Measurements from ENCODE around the gene AUTS2. TPM values are rescaled to one million over a fixed set of nuclear protein-coding genes. Genes with fewer than 3 reads are reported as not detected.

AUTS2 gene
- total RNA-seq, 1 experiment from 2014 or later = 2.5 TPM

DNA sequence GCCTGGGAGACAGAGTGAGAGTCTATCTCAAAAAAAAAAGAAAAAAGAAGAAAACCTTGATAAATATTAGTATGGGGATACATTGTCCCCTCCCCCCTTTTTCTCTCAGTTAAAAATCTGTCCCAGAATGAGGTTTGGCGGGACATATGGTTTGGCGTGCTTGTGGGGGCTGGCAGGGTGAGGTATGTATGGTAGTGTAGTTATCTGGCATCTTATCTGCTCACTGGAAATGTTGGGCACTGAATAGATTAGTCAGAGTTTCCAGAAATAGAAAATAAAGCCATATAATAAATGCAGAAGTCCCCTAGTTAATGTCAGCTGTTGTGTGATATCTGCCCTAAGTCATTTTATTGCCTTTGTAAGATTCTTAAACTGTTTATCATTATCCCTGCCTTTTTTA, 1136.1 kb downstream of the AUTS2 start:
- no peaks in the 10 kb centered on the region for H3K9me3 ChIP-seq (ENCODE audit: control insufficient read depth, insufficient read depth, low read depth, low read length)
- H3K27ac ChIP-seq (ENCODE audit: low read length) = no peak overlapping the region
- H3K4me1 ChIP-seq (ENCODE audit: control insufficient read depth, insufficient read depth, low read length) = no peaks in the 10 kb centered on the region; the same call in 1 of the 2 replicates
- CTCF ChIA-PET = no interaction called here
- in situ Hi-C loops (cut with HindIII; ENCODE audit: low pct_unique_long_range_greater_than_20kb, low sequenced_read_pairs) = no loop called here
- POLR2A ChIA-PET = no interaction called here
- TF ChIP-seq, protein P1, sequence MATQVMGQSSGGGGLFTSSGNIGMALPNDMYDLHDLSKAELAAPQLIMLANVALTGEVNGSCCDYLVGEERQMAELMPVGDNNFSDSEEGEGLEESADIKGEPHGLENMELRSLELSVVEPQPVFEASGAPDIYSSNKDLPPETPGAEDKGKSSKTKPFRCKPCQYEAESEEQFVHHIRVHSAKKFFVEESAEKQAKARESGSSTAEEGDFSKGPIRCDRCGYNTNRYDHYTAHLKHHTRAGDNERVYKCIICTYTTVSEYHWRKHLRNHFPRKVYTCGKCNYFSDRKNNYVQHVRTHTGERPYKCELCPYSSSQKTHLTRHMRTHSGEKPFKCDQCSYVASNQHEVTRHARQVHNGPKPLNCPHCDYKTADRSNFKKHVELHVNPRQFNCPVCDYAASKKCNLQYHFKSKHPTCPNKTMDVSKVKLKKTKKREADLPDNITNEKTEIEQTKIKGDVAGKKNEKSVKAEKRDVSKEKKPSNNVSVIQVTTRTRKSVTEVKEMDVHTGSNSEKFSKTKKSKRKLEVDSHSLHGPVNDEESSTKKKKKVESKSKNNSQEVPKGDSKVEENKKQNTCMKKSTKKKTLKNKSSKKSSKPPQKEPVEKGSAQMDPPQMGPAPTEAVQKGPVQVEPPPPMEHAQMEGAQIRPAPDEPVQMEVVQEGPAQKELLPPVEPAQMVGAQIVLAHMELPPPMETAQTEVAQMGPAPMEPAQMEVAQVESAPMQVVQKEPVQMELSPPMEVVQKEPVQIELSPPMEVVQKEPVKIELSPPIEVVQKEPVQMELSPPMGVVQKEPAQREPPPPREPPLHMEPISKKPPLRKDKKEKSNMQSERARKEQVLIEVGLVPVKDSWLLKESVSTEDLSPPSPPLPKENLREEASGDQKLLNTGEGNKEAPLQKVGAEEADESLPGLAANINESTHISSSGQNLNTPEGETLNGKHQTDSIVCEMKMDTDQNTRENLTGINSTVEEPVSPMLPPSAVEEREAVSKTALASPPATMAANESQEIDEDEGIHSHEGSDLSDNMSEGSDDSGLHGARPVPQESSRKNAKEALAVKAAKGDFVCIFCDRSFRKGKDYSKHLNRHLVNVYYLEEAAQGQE (IDR thresholded peaks at IDR 0.05; ENCODE audit: insufficient read depth in 1 of 2, low read depth in 2 of 2, low read length in 1 of 2) = no peak
- TF ChIP-seq TCF7L2 (IDR thresholded peaks at IDR 0.05; ENCODE audit: low read depth, low read length) = no peak
- TF ChIP-seq, protein P2, sequence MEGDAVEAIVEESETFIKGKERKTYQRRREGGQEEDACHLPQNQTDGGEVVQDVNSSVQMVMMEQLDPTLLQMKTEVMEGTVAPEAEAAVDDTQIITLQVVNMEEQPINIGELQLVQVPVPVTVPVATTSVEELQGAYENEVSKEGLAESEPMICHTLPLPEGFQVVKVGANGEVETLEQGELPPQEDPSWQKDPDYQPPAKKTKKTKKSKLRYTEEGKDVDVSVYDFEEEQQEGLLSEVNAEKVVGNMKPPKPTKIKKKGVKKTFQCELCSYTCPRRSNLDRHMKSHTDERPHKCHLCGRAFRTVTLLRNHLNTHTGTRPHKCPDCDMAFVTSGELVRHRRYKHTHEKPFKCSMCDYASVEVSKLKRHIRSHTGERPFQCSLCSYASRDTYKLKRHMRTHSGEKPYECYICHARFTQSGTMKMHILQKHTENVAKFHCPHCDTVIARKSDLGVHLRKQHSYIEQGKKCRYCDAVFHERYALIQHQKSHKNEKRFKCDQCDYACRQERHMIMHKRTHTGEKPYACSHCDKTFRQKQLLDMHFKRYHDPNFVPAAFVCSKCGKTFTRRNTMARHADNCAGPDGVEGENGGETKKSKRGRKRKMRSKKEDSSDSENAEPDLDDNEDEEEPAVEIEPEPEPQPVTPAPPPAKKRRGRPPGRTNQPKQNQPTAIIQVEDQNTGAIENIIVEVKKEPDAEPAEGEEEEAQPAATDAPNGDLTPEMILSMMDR (IDR thresholded peaks at IDR 0.05) = no peak
- TF ChIP-seq POLR2AphosphoS5 (IDR thresholded peaks at IDR 0.05; ENCODE audit: low read depth, low read length) = no peak
- TF ChIP-seq SIN3A (IDR thresholded peaks at IDR 0.05; ENCODE audit: borderline replicate concordance, insufficient read depth, low read depth, low read length) = no peak
- no peak for ATAC-seq
- no peaks in the 10 kb centered on the region; the same call in 1 of the 2 replicates for H3K27me3 ChIP-seq (ENCODE audit: control insufficient read depth, insufficient read depth, low read length)
- no peaks in the 10 kb centered on the region for H3K36me3 ChIP-seq (ENCODE audit: control insufficient read depth, insufficient read depth, low read length)
- intact Hi-C loops (cut with micrococcal nuclease; ENCODE audit: unreplicated experiment) = no loop called here
- DNase-seq (ENCODE audit: low read depth, low spot score) = no peak
- no peak overlapping the region for H3K4me3 ChIP-seq (ENCODE audit: low read depth in 2 of 2, low read length in 2 of 2)
- no TSS peak for BruUV-seq (replicated peaks)

DNA sequence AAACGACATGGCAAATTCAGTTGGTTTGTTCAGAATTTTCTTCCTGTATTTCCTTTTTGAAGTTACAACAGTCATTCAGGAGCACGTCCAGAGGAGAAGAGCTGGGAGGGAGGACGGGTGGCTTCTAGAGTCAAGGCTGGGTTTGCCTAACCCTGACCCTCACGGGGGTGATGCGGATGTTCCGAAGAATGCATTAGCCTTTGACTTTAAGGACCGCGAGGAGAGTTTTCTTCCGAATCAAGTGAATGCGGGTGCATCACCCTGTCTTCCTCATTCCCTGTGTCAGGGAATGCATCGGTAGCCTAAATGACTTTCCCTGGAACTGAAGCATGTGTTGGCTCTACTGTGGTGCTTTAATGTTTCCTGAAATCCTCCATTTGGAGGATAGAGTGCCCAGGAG, 1137.0 kb downstream of the AUTS2 start:
- TF ChIP-seq, protein P1 (IDR thresholded peaks at IDR 0.05; ENCODE audit: insufficient read depth in 1 of 2, low read depth in 2 of 2, low read length in 1 of 2) = no peak
- TF ChIP-seq SIN3A (IDR thresholded peaks at IDR 0.05; ENCODE audit: borderline replicate concordance, insufficient read depth, low read depth, low read length) (no peak), POLR2AphosphoS5 (IDR thresholded peaks at IDR 0.05; ENCODE audit: low read depth, low read length) (no peak), TCF7L2 (IDR thresholded peaks at IDR 0.05; ENCODE audit: low read depth, low read length) (no peak)
- TF ChIP-seq, protein P2 (IDR thresholded peaks at IDR 0.05) = no peak
- DNase-seq (ENCODE audit: low read depth, low spot score) (no peak), ATAC-seq (no peak)
- in situ Hi-C loops (cut with HindIII; ENCODE audit: low pct_unique_long_range_greater_than_20kb, low sequenced_read_pairs) (no loop called here), intact Hi-C loops (cut with micrococcal nuclease; ENCODE audit: unreplicated experiment) (no loop called here)
- no peak overlapping the region for H3K27ac ChIP-seq (ENCODE audit: low read length)
- BruUV-seq (replicated peaks) = no TSS peak
- no peaks in the 10 kb centered on the region for H3K9me3 ChIP-seq (ENCODE audit: control insufficient read depth, insufficient read depth, low read depth, low read length)
- CTCF ChIA-PET = interaction anchor here (0.6 kb wide), 1 partner anchor 73 kb away, joined by 5 read pairs; no protein-coding TSS in a partner anchor
- POLR2A ChIA-PET = interaction anchor here (0.6 kb wide), 1 partner anchor 40 kb away, joined by 3 read pairs; no protein-coding TSS in a partner anchor
- no peaks in the 10 kb centered on the region; the same call in 1 of the 2 replicates for H3K27me3 ChIP-seq (ENCODE audit: control insufficient read depth, insufficient read depth, low read length)
- no peaks in the 10 kb centered on the region; the same call in 1 of the 2 replicates for H3K4me1 ChIP-seq (ENCODE audit: control insufficient read depth, insufficient read depth, low read length)
- no peaks in the 10 kb centered on the region for H3K36me3 ChIP-seq (ENCODE audit: control insufficient read depth, insufficient read depth, low read length)
- no peak overlapping the region for H3K4me3 ChIP-seq (ENCODE audit: low read depth in 2 of 2, low read length in 2 of 2)

Measured in Panc1 (cell line).